ENCODE results near the gene STX12. TPM values are rescaled to one million over a fixed set of nuclear protein-coding genes. Genes with fewer than 3 reads are reported as not detected.

Gene STX12
- total and polyA plus RNA-seq, 4 experiments from 2014 or later: 13.7 to 27.5 (median 21.5) TPM

DNA sequence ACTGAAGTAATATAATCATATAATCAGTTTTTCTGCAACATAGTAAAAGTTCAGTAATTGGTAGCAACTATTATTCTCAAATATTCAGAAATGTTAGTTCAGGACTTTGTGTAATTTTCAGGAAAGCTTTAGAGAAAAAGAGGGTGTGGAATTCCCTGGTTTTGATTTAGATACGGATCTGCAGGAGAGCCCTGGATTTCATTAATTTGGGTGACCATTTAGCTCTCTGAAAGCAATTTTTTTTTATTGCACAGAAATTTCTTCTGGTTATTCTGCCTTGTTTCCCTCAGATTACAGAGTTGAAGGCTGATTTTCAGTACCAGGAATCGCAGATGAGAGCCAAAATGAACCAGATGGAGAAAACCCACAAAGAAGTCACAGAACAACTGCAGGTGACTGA is 13.8 kb upstream of the STX12 start:
- Histone ChIP-seq H3K27me3 (ENCODE audit: insufficient read depth, low read length) (no peaks in the 10 kb centered on the region), H3K36me3 (ENCODE audit: insufficient read depth, low read length) (peaks cover 27% of the 10 kb centered on the region), H3K4me3 (ENCODE audit: low read length in 2 of 2) (no peak overlapping the region), H3K9me3 (ENCODE audit: control insufficient read depth in 1 of 2, low read length in 2 of 2) (no peaks in the 10 kb centered on the region), H3K4me1 (ENCODE audit: insufficient read depth, low read length) (no peaks in the 10 kb centered on the region), H3K27ac (ENCODE audit: low read depth, low read length) (no peak overlapping the region)
- Mint-ChIP-seq H3K36me3 (peaks cover 41 to 51% of the 10 kb centered on the region in 2 donors), H3K4me3 (no peak overlapping the region), H3K27ac (peak overlapping the region in 1 of 7 donors; percentile 38), H3K27me3 (no peaks in the 10 kb centered on the region), H3K4me1 (peaks cover 0 to 1% (median 0%) of the 10 kb centered on the region in 4 donors), H3K9me3 (no peaks in the 10 kb centered on the region)
- no peak for DNase-seq
- POLR2A ChIA-PET (ENCODE audit: partially characterized antibody): no interaction called here
- CTCF ChIA-PET (ENCODE audit: partially characterized antibody): interaction anchor here (0.6 kb wide), 1 partner anchor 50 kb away, joined by 4 read pairs; no protein-coding TSS in a partner anchor
- intact Hi-C loops (cut with micrococcal nuclease): no loop called here

DNA sequence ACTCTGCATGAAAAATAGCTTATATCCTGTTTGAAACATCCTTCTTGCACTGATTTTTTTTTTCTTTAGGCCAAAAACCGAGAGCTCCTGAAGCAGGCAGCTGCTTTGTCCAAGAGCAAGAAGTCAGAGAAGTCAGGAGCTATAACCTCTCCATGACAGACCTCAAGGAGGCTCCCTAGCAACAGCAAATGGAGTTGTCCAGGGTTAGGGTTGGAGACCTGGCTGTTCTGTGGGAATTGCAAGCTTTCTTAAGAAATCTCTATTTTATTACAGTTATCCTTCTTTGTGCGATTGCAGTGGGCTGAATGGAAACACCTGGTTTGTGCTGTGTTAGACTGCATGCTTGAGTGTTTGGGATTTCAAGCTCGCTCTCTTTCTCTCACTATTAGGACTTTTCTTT is 12.6 kb upstream of the STX12 start:
- ChIA-PET CTCF (ENCODE audit: partially characterized antibody) (interaction anchor here (1.8 kb wide), 1 partner anchor 12 kb away, joined by 6 read pairs; the partner anchor contains the start of gene STX12), POLR2A (ENCODE audit: partially characterized antibody) (no interaction called here)
- H3K4me1 Mint-ChIP-seq: peaks cover 0 to 1% (median 0%) of the 10 kb centered on the region in 4 donors
- peak overlapping the region in 1 of 7 donors; percentile 52 for H3K27ac Mint-ChIP-seq
- Histone ChIP-seq H3K4me1 (ENCODE audit: insufficient read depth, low read length) (no peaks in the 10 kb centered on the region), H3K4me3 (ENCODE audit: low read length in 2 of 2) (no peak overlapping the region), H3K27ac (ENCODE audit: low read depth, low read length) (no peak overlapping the region), H3K9me3 (ENCODE audit: control insufficient read depth in 1 of 2, low read length in 2 of 2) (no peaks in the 10 kb centered on the region), H3K27me3 (ENCODE audit: insufficient read depth, low read length) (no peaks in the 10 kb centered on the region), H3K36me3 (ENCODE audit: insufficient read depth, low read length) (peaks cover 27% of the 10 kb centered on the region)
- H3K27me3 Mint-ChIP-seq: no peaks in the 10 kb centered on the region
- no peaks in the 10 kb centered on the region for H3K9me3 Mint-ChIP-seq
- intact Hi-C loops (cut with micrococcal nuclease): no loop called here
- DNase-seq: no peak
- no peak overlapping the region for H3K4me3 Mint-ChIP-seq
- H3K36me3 Mint-ChIP-seq: peaks cover 34 to 39% of the 10 kb centered on the region in 2 donors

DNA sequence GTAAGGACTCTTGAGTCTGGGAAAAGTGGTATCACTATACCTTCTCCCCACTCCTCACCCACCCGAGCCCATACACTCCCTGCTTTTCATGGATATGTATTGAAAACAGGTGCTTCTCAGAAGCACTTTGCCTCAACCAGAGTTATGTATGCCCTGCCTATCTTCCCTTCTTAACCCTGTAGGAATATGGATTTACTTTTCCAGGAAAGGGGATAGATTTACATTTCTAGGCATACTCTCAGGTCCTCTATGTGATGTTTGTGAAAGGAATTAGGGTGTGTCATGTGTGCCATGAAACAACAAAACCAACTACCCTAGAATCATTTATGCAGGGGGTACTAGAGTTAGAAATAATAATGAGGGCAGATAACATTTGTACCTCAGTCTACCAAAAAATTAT is 11.0 kb upstream of the STX12 start:
- ChIA-PET CTCF (ENCODE audit: partially characterized antibody) (no interaction called here), POLR2A (ENCODE audit: partially characterized antibody) (no interaction called here)
- Histone ChIP-seq H3K4me3 (ENCODE audit: low read length in 2 of 2) (no peak overlapping the region), H3K9me3 (ENCODE audit: control insufficient read depth in 1 of 2, low read length in 2 of 2) (no peaks in the 10 kb centered on the region), H3K4me1 (ENCODE audit: insufficient read depth, low read length) (no peaks in the 10 kb centered on the region), H3K27me3 (ENCODE audit: insufficient read depth, low read length) (no peaks in the 10 kb centered on the region), H3K36me3 (ENCODE audit: insufficient read depth, low read length) (peaks cover 19% of the 10 kb centered on the region), H3K27ac (ENCODE audit: low read depth, low read length) (no peak overlapping the region)
- Mint-ChIP-seq H3K36me3 (peaks cover 20 to 29% of the 10 kb centered on the region in 2 donors), H3K4me3 (no peak overlapping the region), H3K27ac (no peak overlapping the region), H3K9me3 (no peaks in the 10 kb centered on the region), H3K4me1 (peaks cover 0 to 1% (median 0%) of the 10 kb centered on the region in 4 donors), H3K27me3 (no peaks in the 10 kb centered on the region)
- intact Hi-C loops (cut with micrococcal nuclease): no loop called here
- no peak for DNase-seq

DNA sequence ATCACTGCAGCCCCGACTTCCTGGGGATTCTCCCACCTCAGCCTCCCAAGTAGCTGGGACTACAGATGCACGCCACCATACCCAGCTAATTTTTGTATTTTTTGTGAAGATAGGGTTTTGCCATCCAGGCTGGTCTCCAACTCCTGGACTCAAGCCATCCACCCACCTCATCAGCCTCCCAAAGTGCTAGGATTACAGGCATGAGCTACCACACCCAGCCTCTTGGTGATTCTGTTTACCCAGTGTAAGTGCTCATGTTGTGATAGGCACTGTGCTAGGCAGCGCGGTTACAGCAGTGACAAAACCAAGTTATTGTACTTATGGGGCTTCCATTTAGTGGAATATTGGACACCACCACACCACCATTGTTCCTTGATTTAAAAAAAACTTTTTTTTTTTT is 9.7 kb upstream of the STX12 start:
- Histone ChIP-seq H3K27ac (ENCODE audit: low read depth, low read length) (no peak overlapping the region), H3K9me3 (ENCODE audit: control insufficient read depth in 1 of 2, low read length in 2 of 2) (no peaks in the 10 kb centered on the region), H3K36me3 (ENCODE audit: insufficient read depth, low read length) (peaks cover 19% of the 10 kb centered on the region), H3K27me3 (ENCODE audit: insufficient read depth, low read length) (no peaks in the 10 kb centered on the region), H3K4me1 (ENCODE audit: insufficient read depth, low read length) (no peaks in the 10 kb centered on the region), H3K4me3 (ENCODE audit: low read length in 2 of 2) (no peak overlapping the region)
- H3K4me1 Mint-ChIP-seq: no peaks in the 10 kb centered on the region
- no peaks in the 10 kb centered on the region for H3K27me3 Mint-ChIP-seq
- ChIA-PET POLR2A (ENCODE audit: partially characterized antibody) (interaction anchor here (1.1 kb wide), 1 partner anchor 10 kb away, joined by 3 read pairs; the partner anchor contains the start of gene STX12), CTCF (ENCODE audit: partially characterized antibody) (no interaction called here)
- H3K36me3 Mint-ChIP-seq: peaks cover 16 to 25% of the 10 kb centered on the region in 2 donors
- intact Hi-C loops (cut with micrococcal nuclease): no loop called here
- H3K4me3 Mint-ChIP-seq: no peak overlapping the region
- H3K27ac Mint-ChIP-seq: no peak overlapping the region
- no peaks in the 10 kb centered on the region for H3K9me3 Mint-ChIP-seq
- no peak for DNase-seq

DNA sequence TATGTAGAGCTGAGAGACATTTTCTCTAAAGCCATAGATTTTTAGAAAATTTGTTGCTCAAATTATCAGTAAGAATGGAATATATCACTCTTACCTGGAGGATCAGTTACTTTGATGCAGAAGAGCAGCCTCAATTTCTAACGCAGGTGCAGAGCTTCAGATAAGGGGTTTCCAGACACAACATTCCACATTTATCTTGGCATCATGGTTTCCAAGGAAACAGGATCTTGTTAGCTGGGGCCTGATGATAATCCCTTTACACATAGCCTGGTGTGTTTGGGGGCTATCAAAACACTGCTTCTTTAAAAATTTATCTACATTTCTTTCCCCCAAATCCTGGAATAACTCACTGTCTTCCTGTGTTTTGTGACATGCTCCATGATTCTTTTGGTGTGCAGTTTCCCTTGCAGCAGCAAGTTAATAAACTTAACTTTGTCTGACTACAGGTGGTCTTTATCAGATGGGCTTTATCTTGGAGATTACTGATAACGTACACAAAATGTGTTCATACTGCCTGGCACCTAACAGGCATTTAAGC is 2.7 kb upstream of the STX12 start:
- CTCF ChIA-PET (ENCODE audit: partially characterized antibody): interaction anchor here (1.1 kb wide), 1 partner anchor 101 kb away, joined by 5 read pairs; no protein-coding TSS in a partner anchor
- Histone ChIP-seq H3K27ac (ENCODE audit: low read depth, low read length) (no peak overlapping the region), H3K36me3 (ENCODE audit: insufficient read depth, low read length) (no peaks in the 10 kb centered on the region), H3K4me3 (ENCODE audit: low read length in 2 of 2) (no peak overlapping the region), H3K27me3 (ENCODE audit: insufficient read depth, low read length) (no peaks in the 10 kb centered on the region), H3K4me1 (ENCODE audit: insufficient read depth, low read length) (peaks cover 24% of the 10 kb centered on the region), H3K9me3 (ENCODE audit: control insufficient read depth in 1 of 2, low read length in 2 of 2) (no peaks in the 10 kb centered on the region)
- intact Hi-C loops (cut with micrococcal nuclease): no loop called here
- Mint-ChIP-seq H3K4me3 (no peak overlapping the region), H3K27me3 (no peaks in the 10 kb centered on the region), H3K9me3 (no peaks in the 10 kb centered on the region), H3K4me1 (peaks cover 12 to 21% (median 14%) of the 10 kb centered on the region in 4 donors), H3K27ac (no peak overlapping the region), H3K36me3 (peaks cover 0 to 6% of the 10 kb centered on the region in 2 donors)
- POLR2A ChIA-PET (ENCODE audit: partially characterized antibody): no interaction called here
- DNase-seq: no peak

DNA sequence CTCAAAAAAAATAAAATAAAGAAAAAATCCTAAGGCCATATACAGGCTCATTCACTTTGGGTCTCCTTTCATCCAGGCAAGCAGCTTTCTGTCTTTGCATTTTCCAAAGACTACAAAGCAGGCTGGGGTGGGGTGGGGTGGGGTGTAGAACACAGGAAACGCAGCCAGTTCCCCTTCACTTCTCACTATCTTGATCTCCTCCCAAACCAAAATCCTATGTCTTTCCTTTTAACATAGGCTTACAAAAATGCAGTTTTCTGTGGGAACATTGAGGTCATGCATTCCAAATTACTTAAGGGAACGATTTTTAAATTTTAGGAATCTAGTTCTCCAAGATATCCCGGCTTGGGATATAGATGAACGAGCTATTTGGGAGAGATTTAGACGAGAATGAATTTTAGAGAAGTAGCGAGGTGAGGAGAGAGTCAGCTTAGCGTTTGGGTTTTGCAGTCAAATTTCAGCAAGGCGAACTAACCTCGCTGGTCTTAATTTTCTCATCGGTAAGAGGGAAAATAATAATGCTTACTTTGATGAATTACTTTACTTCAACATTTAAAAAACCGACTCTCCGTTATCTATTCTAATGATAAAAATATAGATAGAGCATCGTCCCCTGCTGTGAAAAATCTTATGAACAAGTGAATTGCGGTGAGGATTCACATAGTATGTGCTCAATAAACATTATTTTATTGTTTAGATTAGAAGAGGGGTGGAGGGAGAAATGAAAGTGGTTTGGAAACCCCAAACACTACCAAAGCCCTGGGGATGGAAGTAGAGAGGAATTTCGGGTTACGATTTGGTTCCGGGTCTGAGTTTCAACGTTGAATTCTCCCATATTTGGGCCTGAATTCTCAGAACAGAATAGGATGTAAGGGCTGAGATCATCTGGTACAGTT is 735 bp upstream of the STX12 start:
- DNase-seq: peak in 1 of 5 donors; percentile 0
- intact Hi-C loops (cut with micrococcal nuclease): loop anchor here (1.0 to 2.0 kb wide), 2 partner anchors 47 to 449 kb away; partner anchors contain the start of genes FAM76A and TMEM222
- POLR2A ChIA-PET (ENCODE audit: partially characterized antibody): interaction anchor here (0.6 to 3.7 kb wide), 19 partner anchors 9 to 810 kb away, joined by 3 to 50 read pairs (median 3); partner anchors contain the start of genes AHDC1, FAM76A, IFI6 and PPP1R8
- CTCF ChIA-PET (ENCODE audit: partially characterized antibody): interaction anchor here (0.6 to 2.9 kb wide), 10 partner anchors 12 to 954 kb away, joined by 3 to 20 read pairs (median 5); partner anchors contain the start of genes FAM76A and IFI6
- Mint-ChIP-seq H3K27ac (peak overlapping the region; percentile 86 to 99 (median 99)), H3K9me3 (no peaks in the 10 kb centered on the region), H3K36me3 (peaks cover 0 to 16% of the 10 kb centered on the region in 2 donors), H3K27me3 (no peaks in the 10 kb centered on the region), H3K4me3 (peak overlapping the region; percentile 91 to 98 (median 94)), H3K4me1 (peaks cover 23 to 33% (median 26%) of the 10 kb centered on the region in 4 donors)
- H3K9me3 ChIP-seq (ENCODE audit: control insufficient read depth in 1 of 2, low read length in 2 of 2): no peaks in the 10 kb centered on the region
- H3K36me3 ChIP-seq (ENCODE audit: insufficient read depth, low read length): no peaks in the 10 kb centered on the region
- no peaks in the 10 kb centered on the region for H3K27me3 ChIP-seq (ENCODE audit: insufficient read depth, low read length)
- peak overlapping the region; percentile 87 for H3K27ac ChIP-seq (ENCODE audit: low read depth, low read length)
- peak overlapping the region; percentile 80 to 96 for H3K4me3 ChIP-seq (ENCODE audit: low read length in 2 of 2)
- H3K4me1 ChIP-seq (ENCODE audit: insufficient read depth, low read length): peaks cover 32% of the 10 kb centered on the region

Data from CD4-positive, alpha-beta memory T cell (primary cell).